ENCODE measurements around the gene RAB15. TPM values are rescaled to one million over a fixed set of nuclear protein-coding genes. Genes with fewer than 3 reads are reported as not detected.

RAB15 gene
- polyA plus RNA-seq, 1 donor (not counting 4 experiments of a cell fraction or from before 2014, with no cell fraction given) = 2.1 TPM

- no peaks in the 10 kb centered on the region for H3K79me2 ChIP-seq (ENCODE audit: control insufficient read depth, insufficient read depth, low read length)
- FAIRE-seq = no peak
- no peak overlapping the region for H2AFZ ChIP-seq (ENCODE audit: control insufficient read depth, low read length)
- no peaks in the 10 kb centered on the region for H3K4me1 ChIP-seq (ENCODE audit: control insufficient read depth, extremely low read depth, insufficient read depth, low read length)
- no peaks in the 10 kb centered on the region for H3K9me3 ChIP-seq (ENCODE audit: control insufficient read depth, low read depth, low read length)
- H3K36me3 ChIP-seq (ENCODE audit: control insufficient read depth in 2 of 2, extremely low read depth in 1 of 2, insufficient read depth in 2 of 2, low read length in 2 of 2) = no peaks in the 10 kb centered on the region
- DNase-seq (ENCODE audit: low read depth, low spot score) = no peak
- no peak overlapping the region for H3K27ac ChIP-seq (ENCODE audit: control insufficient read depth, insufficient read depth, low read length)
- no peak overlapping the region for H3K4me3 ChIP-seq (ENCODE audit: control insufficient read depth in 2 of 3, extremely low read depth in 1 of 3, insufficient read depth in 2 of 3, low read depth in 1 of 3, low read length in 3 of 3)
- H3K4me2 ChIP-seq (ENCODE audit: control insufficient read depth, extremely low read depth, insufficient read depth, low read depth, low read length) = no peak overlapping the region
- TF ChIP-seq, protein P1, sequence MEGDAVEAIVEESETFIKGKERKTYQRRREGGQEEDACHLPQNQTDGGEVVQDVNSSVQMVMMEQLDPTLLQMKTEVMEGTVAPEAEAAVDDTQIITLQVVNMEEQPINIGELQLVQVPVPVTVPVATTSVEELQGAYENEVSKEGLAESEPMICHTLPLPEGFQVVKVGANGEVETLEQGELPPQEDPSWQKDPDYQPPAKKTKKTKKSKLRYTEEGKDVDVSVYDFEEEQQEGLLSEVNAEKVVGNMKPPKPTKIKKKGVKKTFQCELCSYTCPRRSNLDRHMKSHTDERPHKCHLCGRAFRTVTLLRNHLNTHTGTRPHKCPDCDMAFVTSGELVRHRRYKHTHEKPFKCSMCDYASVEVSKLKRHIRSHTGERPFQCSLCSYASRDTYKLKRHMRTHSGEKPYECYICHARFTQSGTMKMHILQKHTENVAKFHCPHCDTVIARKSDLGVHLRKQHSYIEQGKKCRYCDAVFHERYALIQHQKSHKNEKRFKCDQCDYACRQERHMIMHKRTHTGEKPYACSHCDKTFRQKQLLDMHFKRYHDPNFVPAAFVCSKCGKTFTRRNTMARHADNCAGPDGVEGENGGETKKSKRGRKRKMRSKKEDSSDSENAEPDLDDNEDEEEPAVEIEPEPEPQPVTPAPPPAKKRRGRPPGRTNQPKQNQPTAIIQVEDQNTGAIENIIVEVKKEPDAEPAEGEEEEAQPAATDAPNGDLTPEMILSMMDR (optimal IDR thresholded peaks at IDR 0.05 in 1 of 3, IDR thresholded peaks at IDR 0.05 in 1 of 3, conservative IDR thresholded peaks at IDR 0.05 in 1 of 3; ENCODE audit: extremely low read depth in 1 of 3, insufficient read depth in 2 of 3, low read length in 3 of 3) = no peak
- no peak for TF ChIP-seq EZH2 (IDR thresholded peaks at IDR 0.05; ENCODE audit: low read length)
- no peaks in the 10 kb centered on the region for H4K20me1 ChIP-seq (ENCODE audit: control insufficient read depth, extremely low read depth, insufficient read depth, low read length)
- dilution Hi-C loops (cut with MboI; ENCODE audit: extremely low pct_ligation_motif_present, low sequenced_read_pairs) = no loop called here
- no peaks in the 10 kb centered on the region for H3K9me1 ChIP-seq (ENCODE audit: control insufficient read depth, extremely low read depth, insufficient read depth, low read length)
- no peaks in the 10 kb centered on the region for H3K27me3 ChIP-seq (ENCODE audit: control insufficient read depth, extremely low read depth, insufficient read depth, low read length)
- H3K9ac ChIP-seq (ENCODE audit: control insufficient read depth, extremely low read depth, insufficient read depth, low read length) = no peak overlapping the region
These were observed 21.2 kb downstream of the RAB15 start for GRCh38 chr14:64950889-64951288.

GRCh38 chr14:64948612-64949210 is 23.4 kb downstream of the RAB15 start:
- no peak overlapping the region for H3K4me2 ChIP-seq (ENCODE audit: control insufficient read depth, extremely low read depth, insufficient read depth, low read depth, low read length)
- no peaks in the 10 kb centered on the region for H3K9me3 ChIP-seq (ENCODE audit: control insufficient read depth, low read depth, low read length)
- no peaks in the 10 kb centered on the region for H3K27me3 ChIP-seq (ENCODE audit: control insufficient read depth, extremely low read depth, insufficient read depth, low read length)
- no peaks in the 10 kb centered on the region for H3K79me2 ChIP-seq (ENCODE audit: control insufficient read depth, insufficient read depth, low read length)
- no peak overlapping the region for H3K4me3 ChIP-seq (ENCODE audit: control insufficient read depth in 2 of 3, extremely low read depth in 1 of 3, insufficient read depth in 2 of 3, low read depth in 1 of 3, low read length in 3 of 3)
- TF ChIP-seq, protein P1 (optimal IDR thresholded peaks at IDR 0.05 in 1 of 3, IDR thresholded peaks at IDR 0.05 in 1 of 3, conservative IDR thresholded peaks at IDR 0.05 in 1 of 3; ENCODE audit: extremely low read depth in 1 of 3, insufficient read depth in 2 of 3, low read length in 3 of 3) = no peak
- no peak for TF ChIP-seq EZH2 (IDR thresholded peaks at IDR 0.05; ENCODE audit: low read length)
- FAIRE-seq (no peak), DNase-seq (ENCODE audit: low read depth, low spot score) (no peak)
- dilution Hi-C loops (cut with MboI; ENCODE audit: extremely low pct_ligation_motif_present, low sequenced_read_pairs) = no loop called here
- H3K9me1 ChIP-seq (ENCODE audit: control insufficient read depth, extremely low read depth, insufficient read depth, low read length) = no peaks in the 10 kb centered on the region
- no peak overlapping the region for H2AFZ ChIP-seq (ENCODE audit: control insufficient read depth, low read length)
- peaks cover 0 to 4% of the 10 kb centered on the region in 2 experiments for H3K36me3 ChIP-seq (ENCODE audit: control insufficient read depth in 2 of 2, extremely low read depth in 1 of 2, insufficient read depth in 2 of 2, low read length in 2 of 2)
- H4K20me1 ChIP-seq (ENCODE audit: control insufficient read depth, extremely low read depth, insufficient read depth, low read length) = no peaks in the 10 kb centered on the region
- H3K27ac ChIP-seq (ENCODE audit: control insufficient read depth, insufficient read depth, low read length) = no peak overlapping the region
- no peak overlapping the region for H3K9ac ChIP-seq (ENCODE audit: control insufficient read depth, extremely low read depth, insufficient read depth, low read length)
- no peaks in the 10 kb centered on the region for H3K4me1 ChIP-seq (ENCODE audit: control insufficient read depth, extremely low read depth, insufficient read depth, low read length)

All from keratinocyte (primary cell).